GM19463 (cell line): ENCODE measurements around the gene NECTIN4.
A peak's percentile ranks its signal among the peaks of the same experiment; 100 is the strongest.

Experiments used
- ATAC-seq: cut with Tn5 transposase; IDR thresholded peaks from one replicate; pipeline ENCODE4 v1.9.1; 2021; ENCODE audit warnings: mild to moderate bottlenecking, moderate library complexity; ENCODE audit not compliant: unreplicated experiment

The NECTIN4 gene

GRCh38 chr1:161113915-161114314, 24.6 kb upstream of the NECTIN4 start:
- ATAC-seq = no peak

DNA sequence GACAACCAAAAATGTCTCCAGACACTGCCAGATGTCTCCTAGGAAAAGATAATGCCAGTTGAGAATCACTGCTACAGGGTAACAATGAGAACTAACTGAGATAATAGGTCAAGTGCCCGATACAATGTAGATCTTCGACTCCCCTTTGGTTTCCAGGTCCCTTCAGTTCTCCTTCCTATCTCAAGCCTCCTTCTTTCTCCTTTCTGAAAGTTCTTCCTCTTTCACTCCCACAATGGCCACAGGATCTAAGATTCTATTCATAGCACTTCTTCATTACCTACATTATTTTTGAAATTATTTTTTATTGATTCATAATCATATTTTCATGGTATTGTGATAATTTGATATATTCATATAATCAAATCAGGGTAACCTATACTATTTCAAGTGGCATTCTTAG, 22.2 kb upstream of the NECTIN4 start:
- no peak for ATAC-seq

- ATAC-seq = no peak
These were observed 21.8 kb upstream of the NECTIN4 start for GRCh38 chr1:161111117-161111516.

GRCh38 chr1:161106431-161106830, 17.1 kb upstream of the NECTIN4 start:
- ATAC-seq = no peak

DNA sequence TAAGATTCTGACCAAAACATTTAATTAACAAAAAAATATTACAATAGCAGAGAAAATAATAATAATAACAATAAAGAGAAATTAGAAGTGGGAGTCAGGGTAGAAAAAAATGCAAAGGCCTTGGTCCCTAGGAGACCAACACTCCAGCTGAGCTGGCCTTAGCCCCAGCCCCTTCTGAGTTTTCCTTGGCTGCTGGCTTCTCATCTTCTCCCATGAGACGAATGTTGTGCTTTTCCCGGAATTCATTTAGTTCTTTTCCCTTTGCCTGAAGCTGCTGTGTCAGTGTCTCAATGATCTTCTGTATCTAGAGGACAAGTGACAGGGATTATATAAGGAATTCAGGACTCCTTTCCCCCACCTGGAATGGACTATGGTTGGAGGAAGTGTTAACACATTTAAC, 11.2 kb upstream of the NECTIN4 start:
- no peak for ATAC-seq

DNA sequence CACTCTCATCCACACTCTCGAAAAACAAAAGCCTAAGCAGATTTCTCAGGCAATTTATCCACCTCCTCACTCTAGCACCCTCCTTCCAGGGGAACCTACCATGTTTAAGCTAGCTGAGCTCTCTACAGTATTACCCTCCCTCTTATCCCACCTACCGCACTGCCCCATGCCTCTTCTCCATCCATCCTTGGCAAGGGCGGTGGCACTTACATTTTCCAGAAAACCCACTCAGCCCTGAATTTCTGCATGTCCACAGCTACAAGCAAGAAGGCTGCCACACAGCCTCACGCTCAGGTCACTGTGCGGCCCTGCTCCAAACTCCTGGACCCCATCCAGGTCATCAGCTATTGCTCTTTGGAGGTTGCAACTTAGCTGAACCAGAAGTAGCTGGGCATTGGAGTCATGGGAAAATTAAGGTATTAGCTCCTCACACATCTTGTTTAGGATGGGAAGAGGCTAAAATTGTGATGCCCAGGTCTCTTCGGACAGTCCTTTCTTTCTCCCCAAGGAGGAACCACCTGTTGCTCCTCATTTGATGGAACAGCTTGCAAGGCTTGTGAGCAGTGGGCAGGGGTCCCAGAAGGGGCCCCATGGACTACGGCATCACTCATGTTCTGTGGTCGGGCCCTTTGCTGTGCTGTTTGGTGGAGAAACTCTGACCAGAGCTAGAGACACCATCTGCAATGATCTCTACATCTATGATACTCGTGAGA, 9.9 kb upstream of the NECTIN4 start:
- no peak for ATAC-seq

GRCh38 chr1:161098210-161099068, 9.1 kb upstream of the NECTIN4 start, which contains the start of gene KLHDC9:
KLHDC9 (plus strand) TSS chr1:161098361; CDS start chr1:161098536, 175 bp downstream.
- ATAC-seq = peak; percentile 68

DNA sequence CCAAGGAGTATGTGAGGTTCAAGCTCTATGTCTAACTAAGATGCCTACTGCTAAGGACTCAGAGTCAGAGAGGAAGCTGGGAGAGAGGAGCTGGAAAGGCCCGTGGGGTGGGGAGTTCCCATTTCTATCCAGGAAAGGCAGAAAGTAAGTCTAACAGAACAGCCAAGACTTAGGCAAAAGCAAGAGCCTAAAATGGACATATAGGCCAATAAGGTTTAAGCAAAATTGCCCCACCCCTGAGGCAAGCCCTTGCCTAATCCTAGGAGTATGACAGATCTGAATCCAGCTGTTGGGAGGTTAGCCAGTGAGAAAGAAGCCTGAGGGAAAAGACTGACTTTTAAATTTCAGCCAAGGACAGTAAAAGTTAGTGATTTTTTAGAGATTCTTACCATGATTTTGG, 7.2 kb upstream of the NECTIN4 start:
- no peak for ATAC-seq

DNA sequence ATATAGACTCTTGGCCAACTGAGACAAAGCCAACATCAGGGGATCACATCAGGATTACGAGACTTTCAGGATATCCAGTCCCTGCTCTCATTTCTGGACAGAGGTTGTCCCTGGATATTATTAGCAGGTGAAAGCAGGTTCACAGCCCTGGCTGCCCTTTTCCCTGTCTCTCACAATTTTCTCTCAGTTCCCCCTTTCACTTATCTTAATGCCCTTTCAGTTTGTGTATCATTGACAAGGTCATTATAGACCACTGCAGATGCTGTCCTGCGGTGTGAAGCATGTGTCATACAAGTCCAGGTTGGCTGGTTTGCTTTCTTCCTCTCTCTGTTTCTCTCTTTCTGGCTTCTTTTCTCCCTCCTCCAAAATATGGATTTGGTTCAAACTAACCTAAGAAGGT, 6.7 kb upstream of the NECTIN4 start:
- ATAC-seq = peak; percentile 55

DNA sequence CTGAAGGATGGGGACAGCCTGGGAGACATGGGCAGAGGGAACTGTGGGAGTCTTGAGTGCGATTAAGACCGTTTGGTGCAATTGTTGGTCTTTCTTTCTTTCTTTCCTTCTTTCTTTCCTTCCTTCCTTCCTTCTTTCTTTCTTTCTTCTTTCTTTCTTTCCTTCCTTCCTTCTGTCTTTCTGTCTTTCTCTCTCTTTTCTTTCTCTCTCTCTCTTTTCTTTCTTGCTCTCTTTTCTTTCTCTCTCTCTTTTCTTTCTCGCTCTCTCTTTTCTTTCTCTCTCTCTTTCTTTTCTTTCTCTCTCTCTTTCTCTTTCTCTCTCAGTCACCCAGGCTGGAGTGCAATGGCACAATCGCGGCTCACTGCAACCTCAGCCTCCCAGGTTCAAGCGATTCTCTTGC, 5.9 kb upstream of the NECTIN4 start:
- ATAC-seq = no peak

- ATAC-seq = no peak
These were observed 5.1 kb upstream of the NECTIN4 start for GRCh38 chr1:161094481-161094880.

- ATAC-seq = no peak
These were observed 3.3 kb upstream of the NECTIN4 start for GRCh38 chr1:161092621-161093028.

GRCh38 chr1:161091796-161092507, 2.6 kb upstream of the NECTIN4 start:
- ATAC-seq = no peak

GRCh38 chr1:161091093-161091492, 1.7 kb upstream of the NECTIN4 start:
- no peak for ATAC-seq

DNA sequence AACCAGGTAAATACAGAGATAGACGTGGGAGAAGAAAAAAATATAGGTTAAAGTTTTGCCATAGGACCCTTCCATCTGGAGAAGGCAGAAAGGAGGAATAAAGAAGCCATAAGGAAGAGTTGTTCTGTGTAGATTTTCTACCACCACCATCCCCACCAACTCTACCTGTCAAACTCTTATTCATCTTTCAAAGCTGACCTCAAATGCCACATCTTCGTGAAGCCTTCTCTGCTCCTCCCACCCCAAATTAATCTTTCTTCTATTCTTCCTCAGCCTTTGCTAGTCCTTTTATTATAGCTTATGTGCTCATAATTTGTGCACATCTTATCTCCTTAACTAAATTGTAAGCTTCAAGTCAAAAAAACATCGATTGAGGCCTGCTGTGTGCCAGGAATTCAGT, 1.3 kb upstream of the NECTIN4 start:
- ATAC-seq = no peak

- ATAC-seq = no peak
These were observed 580 bp upstream of the NECTIN4 start for GRCh38 chr1:161089938-161090337.

- ATAC-seq = no peak
These were observed 709 bp downstream of the NECTIN4 start for GRCh38 chr1:161088587-161089110.

GRCh38 chr1:161086457-161086856, 2.9 kb downstream of the NECTIN4 start:
- ATAC-seq = no peak

GRCh38 chr1:161085165-161085564, 4.2 kb downstream of the NECTIN4 start:
- no peak for ATAC-seq

DNA sequence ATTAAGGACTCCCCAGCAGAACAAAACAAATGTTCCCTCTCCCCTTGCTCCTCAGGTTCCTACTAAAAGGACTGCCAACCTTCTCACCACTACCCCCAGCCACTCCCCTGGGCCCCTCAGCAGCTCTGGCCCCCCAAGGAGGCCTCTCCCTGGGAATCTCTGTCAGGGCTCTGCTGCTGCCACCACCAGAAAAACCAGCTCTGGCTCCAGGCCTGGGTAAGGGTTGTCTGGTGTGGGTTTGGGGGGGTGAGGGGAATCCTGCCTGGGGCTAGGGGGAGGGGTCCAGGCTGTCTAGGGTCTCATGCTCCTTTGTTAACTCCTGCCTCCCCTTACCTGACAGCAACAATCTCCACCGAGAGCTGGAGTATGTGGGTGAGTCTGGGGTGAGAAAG, 4.8 kb downstream of the NECTIN4 start:
- no peak for ATAC-seq
